HEK293 (cell line): ENCODE data around the gene DNAH7.

ENCODE experiments used
- CTCF ChIA-PET: fragments of 350-600 bp; formaldehyde crosslinking; extraction: SDS; loops from one replicate; lab custom pipeline; 2021; ENCODE audit warnings: antibody characterized with exemption; lab: Yijun Ruan, JAX
- POLR2A ChIA-PET: fragments of 300-600 bp; formaldehyde crosslinking; extraction: SDS; loops from one replicate; lab custom pipeline; 2020; ENCODE audit warnings: antibody characterized with exemption, inconsistent platforms; lab: Yijun Ruan, JAX
- H3K27ac ChIP-seq: fragments of 200-500 bp; sonication (Bioruptor generic); 2 replicates; pipeline ENCODE4 v1.5.1; 2014; ENCODE audit warnings: low read depth, low read length, control low read depth, inconsistent platforms; ENCODE audit errors: extremely low read depth
- H3K36me3 ChIP-seq, 2 experiments: fragments of 200-500 bp in 1 of 2; sonication (Bioruptor generic) in 1 of 2; 1 replicate in 1 of 2; 2 replicates in 1 of 2; pipeline ENCODE4 v1.5.1; 2014 to 2017; ENCODE audit warnings: inconsistent platforms in 2 of 2, low read length in 2 of 2; ENCODE audit not compliant: control insufficient read depth in 2 of 2, insufficient read depth in 1 of 2
- H3K4me1 ChIP-seq: fragments of 200-500 bp; sonication (Bioruptor generic); 2 replicates; pipeline ENCODE4 v1.5.1; 2014; ENCODE audit warnings: mild to moderate bottlenecking, low read length, inconsistent platforms; ENCODE audit not compliant: control insufficient read depth, insufficient read depth
- H3K4me3 ChIP-seq: 2 replicates; pipeline ENCODE4 v1.5.1; 2011; ENCODE audit warnings: low read depth, mild to moderate bottlenecking, control low read depth, low read length, moderate library complexity
- H3K9me3 ChIP-seq: fragments of 200-500 bp; sonication (Bioruptor generic); 2 replicates; pipeline ENCODE4 v1.5.1; 2014; ENCODE audit warnings: low read depth, low read length, inconsistent platforms; ENCODE audit not compliant: control insufficient read depth, insufficient read depth
- GLIS2 ChIP-seq: fragments of 450-650 bp; formaldehyde crosslinking; IDR thresholded peaks from 2 replicates; pipeline ENCODE4 v1.5.1; 2016; ENCODE audit warnings: missing biosample characterization, missing genetic modification characterization
- IKZF3 ChIP-seq: fragments of 450-650 bp; IDR thresholded peaks from 2 replicates; pipeline ENCODE4 v1.5.0; 2018; ENCODE audit warnings: missing biosample characterization, mild to moderate bottlenecking, missing genetic modification characterization, moderate library complexity
- KLF7 ChIP-seq: fragments of 450-650 bp; formaldehyde crosslinking; IDR thresholded peaks from 2 replicates; pipeline ENCODE4 v1.5.1; 2016; ENCODE audit warnings: missing biosample characterization, missing genetic modification characterization, borderline replicate concordance
- MEIS1 ChIP-seq: sonication (generic); formaldehyde crosslinking; IDR thresholded peaks from 2 replicates; pipeline ENCODE4 v1.8.1; 2022; ENCODE audit warnings: missing genetic modification reagents, mild to moderate bottlenecking, borderline replicate concordance
- RBAK ChIP-seq: fragments of 450-650 bp; formaldehyde crosslinking; IDR thresholded peaks from 2 replicates; pipeline ENCODE4 v1.5.1; 2016; ENCODE audit warnings: missing biosample characterization, missing genetic modification characterization
- ZFP41 ChIP-seq: fragments of 450-650 bp; formaldehyde crosslinking; IDR thresholded peaks from 2 replicates; pipeline ENCODE4 v1.5.1; 2016; ENCODE audit warnings: missing biosample characterization, missing genetic modification characterization, borderline replicate concordance
- ZNF133 ChIP-seq: fragments of 450-650 bp; formaldehyde crosslinking; IDR thresholded peaks from 2 replicates; pipeline ENCODE4 v1.5.1; 2016; ENCODE audit warnings: missing biosample characterization, missing genetic modification characterization
- ZNF140 ChIP-seq: fragments of 450-650 bp; formaldehyde crosslinking; IDR thresholded peaks from 2 replicates; pipeline ENCODE4 v1.5.1; 2016; ENCODE audit warnings: missing biosample characterization, missing genetic modification characterization
- ZNF19 ChIP-seq: fragments of 450-650 bp; formaldehyde crosslinking; IDR thresholded peaks from 2 replicates; pipeline ENCODE4; 2016; ENCODE audit warnings: missing biosample characterization, missing genetic modification characterization, low read depth
- ZNF514 ChIP-seq: fragments of 450-650 bp; formaldehyde crosslinking; IDR thresholded peaks from 2 replicates; pipeline ENCODE4 v1.5.1; 2016; ENCODE audit warnings: missing biosample characterization, missing genetic modification characterization
- ZNF561 ChIP-seq: fragments of 450-650 bp; IDR thresholded peaks from 2 replicates; pipeline ENCODE4 v1.5.1; 2018; ENCODE audit warnings: missing biosample characterization, missing genetic modification characterization, borderline replicate concordance
- ZNF571 ChIP-seq: fragments of 450-650 bp; formaldehyde crosslinking; IDR thresholded peaks from 2 replicates; pipeline ENCODE4 v1.5.0; 2017; ENCODE audit warnings: missing biosample characterization, missing genetic modification characterization
- ZNF596 ChIP-seq: fragments of 450-650 bp; IDR thresholded peaks from 2 replicates; pipeline ENCODE4 v1.5.0; 2018; ENCODE audit warnings: missing biosample characterization, mild to moderate bottlenecking, missing genetic modification characterization, moderate library complexity
- ZNF623 ChIP-seq: fragments of 450-650 bp; formaldehyde crosslinking; IDR thresholded peaks from 2 replicates; pipeline ENCODE4 v1.5.1; 2016; ENCODE audit warnings: missing biosample characterization, missing genetic modification characterization
- ZNF629 ChIP-seq: fragments of 450-650 bp; formaldehyde crosslinking; IDR thresholded peaks from 2 replicates; pipeline ENCODE4 v1.5.1; 2017; ENCODE audit warnings: missing biosample characterization, missing genetic modification characterization
- ZSCAN30 ChIP-seq: fragments of 450-650 bp; IDR thresholded peaks from 2 replicates; pipeline ENCODE4 v1.5.1; 2018; ENCODE audit warnings: missing biosample characterization, mild to moderate bottlenecking, missing genetic modification characterization, moderate library complexity
- TF ChIP-seq, protein P1 (sequence below): fragments of 450-650 bp; formaldehyde crosslinking; IDR thresholded peaks from 2 replicates; pipeline ENCODE4 v1.5.1; 2016; ENCODE audit warnings: missing biosample characterization, missing genetic modification characterization, borderline replicate concordance
- TF ChIP-seq, protein P2 (sequence below): fragments of 450-650 bp; formaldehyde crosslinking; IDR thresholded peaks from 2 replicates; pipeline ENCODE4 v1.5.1; 2017; ENCODE audit warnings: missing biosample characterization, missing genetic modification characterization
- TF ChIP-seq, protein P3 (sequence below): fragments of 450-650 bp; formaldehyde crosslinking; IDR thresholded peaks from 2 replicates; pipeline ENCODE4 v1.5.1; 2016; ENCODE audit warnings: missing biosample characterization, missing genetic modification characterization
- TF ChIP-seq, protein P4 (sequence below): fragments of 450-650 bp; formaldehyde crosslinking; IDR thresholded peaks from 2 replicates; pipeline ENCODE4 v1.5.1; 2017; ENCODE audit warnings: missing biosample characterization, missing genetic modification characterization
- TF ChIP-seq, protein P5 (sequence below): fragments of 450-650 bp; formaldehyde crosslinking; conservative IDR thresholded peaks from 2 replicates; pipeline ENCODE4 v1.5.1; 2016; ENCODE audit warnings: low read depth, missing biosample characterization, missing genetic modification characterization

The DNAH7 gene

DNA sequence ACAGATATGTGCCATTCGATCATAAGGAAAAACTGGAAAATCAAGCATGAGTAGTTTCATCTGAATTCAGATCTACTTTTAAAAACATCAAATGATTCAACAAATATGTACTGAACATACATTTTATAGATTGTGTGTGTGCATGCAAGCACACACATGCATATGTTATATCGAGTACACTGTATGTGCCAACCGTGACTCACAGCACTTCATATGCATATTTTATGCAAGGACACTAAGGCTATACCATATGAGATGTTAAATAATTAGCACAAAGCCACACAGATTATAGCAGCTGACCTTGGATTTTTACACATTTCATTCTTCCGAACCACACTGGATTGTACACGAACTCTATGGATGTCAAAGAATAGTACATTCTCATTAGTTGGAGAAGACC is 161.2 kb downstream of the DNAH7 start:
- H3K27ac ChIP-seq = no peak overlapping the region
- H3K36me3 ChIP-seq = no peaks in the 10 kb centered on the region
- CTCF ChIA-PET = no interaction called here
- no peak for TF ChIP-seq ZSCAN30
- no peak for TF ChIP-seq ZNF561 (tag by site-specific recombination)
- TF ChIP-seq ZNF19 (tag by site-specific recombination) = no peak
- TF ChIP-seq ZNF571 = no peak
- TF ChIP-seq RBAK (tag by site-specific recombination) = no peak
- TF ChIP-seq, protein P1, sequence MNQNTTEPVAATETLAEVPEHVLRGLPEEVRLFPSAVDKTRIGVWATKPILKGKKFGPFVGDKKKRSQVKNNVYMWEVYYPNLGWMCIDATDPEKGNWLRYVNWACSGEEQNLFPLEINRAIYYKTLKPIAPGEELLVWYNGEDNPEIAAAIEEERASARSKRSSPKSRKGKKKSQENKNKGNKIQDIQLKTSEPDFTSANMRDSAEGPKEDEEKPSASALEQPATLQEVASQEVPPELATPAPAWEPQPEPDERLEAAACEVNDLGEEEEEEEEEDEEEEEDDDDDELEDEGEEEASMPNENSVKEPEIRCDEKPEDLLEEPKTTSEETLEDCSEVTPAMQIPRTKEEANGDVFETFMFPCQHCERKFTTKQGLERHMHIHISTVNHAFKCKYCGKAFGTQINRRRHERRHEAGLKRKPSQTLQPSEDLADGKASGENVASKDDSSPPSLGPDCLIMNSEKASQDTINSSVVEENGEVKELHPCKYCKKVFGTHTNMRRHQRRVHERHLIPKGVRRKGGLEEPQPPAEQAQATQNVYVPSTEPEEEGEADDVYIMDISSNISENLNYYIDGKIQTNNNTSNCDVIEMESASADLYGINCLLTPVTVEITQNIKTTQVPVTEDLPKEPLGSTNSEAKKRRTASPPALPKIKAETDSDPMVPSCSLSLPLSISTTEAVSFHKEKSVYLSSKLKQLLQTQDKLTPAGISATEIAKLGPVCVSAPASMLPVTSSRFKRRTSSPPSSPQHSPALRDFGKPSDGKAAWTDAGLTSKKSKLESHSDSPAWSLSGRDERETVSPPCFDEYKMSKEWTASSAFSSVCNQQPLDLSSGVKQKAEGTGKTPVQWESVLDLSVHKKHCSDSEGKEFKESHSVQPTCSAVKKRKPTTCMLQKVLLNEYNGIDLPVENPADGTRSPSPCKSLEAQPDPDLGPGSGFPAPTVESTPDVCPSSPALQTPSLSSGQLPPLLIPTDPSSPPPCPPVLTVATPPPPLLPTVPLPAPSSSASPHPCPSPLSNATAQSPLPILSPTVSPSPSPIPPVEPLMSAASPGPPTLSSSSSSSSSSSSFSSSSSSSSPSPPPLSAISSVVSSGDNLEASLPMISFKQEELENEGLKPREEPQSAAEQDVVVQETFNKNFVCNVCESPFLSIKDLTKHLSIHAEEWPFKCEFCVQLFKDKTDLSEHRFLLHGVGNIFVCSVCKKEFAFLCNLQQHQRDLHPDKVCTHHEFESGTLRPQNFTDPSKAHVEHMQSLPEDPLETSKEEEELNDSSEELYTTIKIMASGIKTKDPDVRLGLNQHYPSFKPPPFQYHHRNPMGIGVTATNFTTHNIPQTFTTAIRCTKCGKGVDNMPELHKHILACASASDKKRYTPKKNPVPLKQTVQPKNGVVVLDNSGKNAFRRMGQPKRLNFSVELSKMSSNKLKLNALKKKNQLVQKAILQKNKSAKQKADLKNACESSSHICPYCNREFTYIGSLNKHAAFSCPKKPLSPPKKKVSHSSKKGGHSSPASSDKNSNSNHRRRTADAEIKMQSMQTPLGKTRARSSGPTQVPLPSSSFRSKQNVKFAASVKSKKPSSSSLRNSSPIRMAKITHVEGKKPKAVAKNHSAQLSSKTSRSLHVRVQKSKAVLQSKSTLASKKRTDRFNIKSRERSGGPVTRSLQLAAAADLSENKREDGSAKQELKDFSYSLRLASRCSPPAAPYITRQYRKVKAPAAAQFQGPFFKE (tag by site-specific recombination) = no peak
- TF ChIP-seq, protein P2, sequence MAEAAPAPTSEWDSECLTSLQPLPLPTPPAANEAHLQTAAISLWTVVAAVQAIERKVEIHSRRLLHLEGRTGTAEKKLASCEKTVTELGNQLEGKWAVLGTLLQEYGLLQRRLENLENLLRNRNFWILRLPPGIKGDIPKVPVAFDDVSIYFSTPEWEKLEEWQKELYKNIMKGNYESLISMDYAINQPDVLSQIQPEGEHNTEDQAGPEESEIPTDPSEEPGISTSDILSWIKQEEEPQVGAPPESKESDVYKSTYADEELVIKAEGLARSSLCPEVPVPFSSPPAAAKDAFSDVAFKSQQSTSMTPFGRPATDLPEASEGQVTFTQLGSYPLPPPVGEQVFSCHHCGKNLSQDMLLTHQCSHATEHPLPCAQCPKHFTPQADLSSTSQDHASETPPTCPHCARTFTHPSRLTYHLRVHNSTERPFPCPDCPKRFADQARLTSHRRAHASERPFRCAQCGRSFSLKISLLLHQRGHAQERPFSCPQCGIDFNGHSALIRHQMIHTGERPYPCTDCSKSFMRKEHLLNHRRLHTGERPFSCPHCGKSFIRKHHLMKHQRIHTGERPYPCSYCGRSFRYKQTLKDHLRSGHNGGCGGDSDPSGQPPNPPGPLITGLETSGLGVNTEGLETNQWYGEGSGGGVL (tag by site-specific recombination) = no peak
- TF ChIP-seq MEIS1 (CRISPR knock-in tag) = no peak
- TF ChIP-seq GLIS2 = no peak
- TF ChIP-seq ZNF133 (tag by site-specific recombination) = no peak
- TF ChIP-seq, protein P3, sequence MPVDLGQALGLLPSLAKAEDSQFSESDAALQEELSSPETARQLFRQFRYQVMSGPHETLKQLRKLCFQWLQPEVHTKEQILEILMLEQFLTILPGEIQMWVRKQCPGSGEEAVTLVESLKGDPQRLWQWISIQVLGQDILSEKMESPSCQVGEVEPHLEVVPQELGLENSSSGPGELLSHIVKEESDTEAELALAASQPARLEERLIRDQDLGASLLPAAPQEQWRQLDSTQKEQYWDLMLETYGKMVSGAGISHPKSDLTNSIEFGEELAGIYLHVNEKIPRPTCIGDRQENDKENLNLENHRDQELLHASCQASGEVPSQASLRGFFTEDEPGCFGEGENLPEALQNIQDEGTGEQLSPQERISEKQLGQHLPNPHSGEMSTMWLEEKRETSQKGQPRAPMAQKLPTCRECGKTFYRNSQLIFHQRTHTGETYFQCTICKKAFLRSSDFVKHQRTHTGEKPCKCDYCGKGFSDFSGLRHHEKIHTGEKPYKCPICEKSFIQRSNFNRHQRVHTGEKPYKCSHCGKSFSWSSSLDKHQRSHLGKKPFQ = no peak
- TF ChIP-seq, protein P4, sequence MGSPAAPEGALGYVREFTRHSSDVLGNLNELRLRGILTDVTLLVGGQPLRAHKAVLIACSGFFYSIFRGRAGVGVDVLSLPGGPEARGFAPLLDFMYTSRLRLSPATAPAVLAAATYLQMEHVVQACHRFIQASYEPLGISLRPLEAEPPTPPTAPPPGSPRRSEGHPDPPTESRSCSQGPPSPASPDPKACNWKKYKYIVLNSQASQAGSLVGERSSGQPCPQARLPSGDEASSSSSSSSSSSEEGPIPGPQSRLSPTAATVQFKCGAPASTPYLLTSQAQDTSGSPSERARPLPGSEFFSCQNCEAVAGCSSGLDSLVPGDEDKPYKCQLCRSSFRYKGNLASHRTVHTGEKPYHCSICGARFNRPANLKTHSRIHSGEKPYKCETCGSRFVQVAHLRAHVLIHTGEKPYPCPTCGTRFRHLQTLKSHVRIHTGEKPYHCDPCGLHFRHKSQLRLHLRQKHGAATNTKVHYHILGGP = no peak
- no peak for TF ChIP-seq ZNF514
- H3K4me3 ChIP-seq = no peak overlapping the region
- no peaks in the 10 kb centered on the region for H3K4me1 ChIP-seq
- POLR2A ChIA-PET = no interaction called here
- H3K9me3 ChIP-seq = no peaks in the 10 kb centered on the region

DNA sequence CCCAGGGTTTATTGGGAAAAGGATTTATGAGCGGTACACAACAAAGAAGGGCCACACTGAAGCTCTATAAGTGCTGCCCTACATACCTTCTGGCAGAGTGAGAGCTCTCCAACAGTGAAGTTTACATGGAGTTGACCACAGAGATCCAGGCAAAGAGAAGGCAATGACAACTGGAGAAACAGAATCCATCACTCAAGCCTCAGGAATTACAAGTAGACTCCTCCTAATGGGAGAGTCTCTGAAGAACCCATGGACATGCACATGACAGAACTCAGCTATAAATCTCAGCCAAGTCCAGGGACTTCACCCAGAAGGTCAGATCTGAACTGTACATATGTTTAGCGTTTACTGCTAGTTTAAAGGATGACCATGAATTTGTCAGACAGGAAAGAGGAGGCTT is 164.7 kb downstream of the DNAH7 start:
- no peak overlapping the region for H3K4me3 ChIP-seq
- no peaks in the 10 kb centered on the region for H3K9me3 ChIP-seq
- H3K36me3 ChIP-seq = no peaks in the 10 kb centered on the region
- POLR2A ChIA-PET = no interaction called here
- CTCF ChIA-PET = no interaction called here
- H3K27ac ChIP-seq = no peak overlapping the region
- H3K4me1 ChIP-seq = no peaks in the 10 kb centered on the region
- no peak for TF ChIP-seq ZNF623
- TF ChIP-seq ZNF596 (tag by site-specific recombination) = no peak
- TF ChIP-seq, protein P5, sequence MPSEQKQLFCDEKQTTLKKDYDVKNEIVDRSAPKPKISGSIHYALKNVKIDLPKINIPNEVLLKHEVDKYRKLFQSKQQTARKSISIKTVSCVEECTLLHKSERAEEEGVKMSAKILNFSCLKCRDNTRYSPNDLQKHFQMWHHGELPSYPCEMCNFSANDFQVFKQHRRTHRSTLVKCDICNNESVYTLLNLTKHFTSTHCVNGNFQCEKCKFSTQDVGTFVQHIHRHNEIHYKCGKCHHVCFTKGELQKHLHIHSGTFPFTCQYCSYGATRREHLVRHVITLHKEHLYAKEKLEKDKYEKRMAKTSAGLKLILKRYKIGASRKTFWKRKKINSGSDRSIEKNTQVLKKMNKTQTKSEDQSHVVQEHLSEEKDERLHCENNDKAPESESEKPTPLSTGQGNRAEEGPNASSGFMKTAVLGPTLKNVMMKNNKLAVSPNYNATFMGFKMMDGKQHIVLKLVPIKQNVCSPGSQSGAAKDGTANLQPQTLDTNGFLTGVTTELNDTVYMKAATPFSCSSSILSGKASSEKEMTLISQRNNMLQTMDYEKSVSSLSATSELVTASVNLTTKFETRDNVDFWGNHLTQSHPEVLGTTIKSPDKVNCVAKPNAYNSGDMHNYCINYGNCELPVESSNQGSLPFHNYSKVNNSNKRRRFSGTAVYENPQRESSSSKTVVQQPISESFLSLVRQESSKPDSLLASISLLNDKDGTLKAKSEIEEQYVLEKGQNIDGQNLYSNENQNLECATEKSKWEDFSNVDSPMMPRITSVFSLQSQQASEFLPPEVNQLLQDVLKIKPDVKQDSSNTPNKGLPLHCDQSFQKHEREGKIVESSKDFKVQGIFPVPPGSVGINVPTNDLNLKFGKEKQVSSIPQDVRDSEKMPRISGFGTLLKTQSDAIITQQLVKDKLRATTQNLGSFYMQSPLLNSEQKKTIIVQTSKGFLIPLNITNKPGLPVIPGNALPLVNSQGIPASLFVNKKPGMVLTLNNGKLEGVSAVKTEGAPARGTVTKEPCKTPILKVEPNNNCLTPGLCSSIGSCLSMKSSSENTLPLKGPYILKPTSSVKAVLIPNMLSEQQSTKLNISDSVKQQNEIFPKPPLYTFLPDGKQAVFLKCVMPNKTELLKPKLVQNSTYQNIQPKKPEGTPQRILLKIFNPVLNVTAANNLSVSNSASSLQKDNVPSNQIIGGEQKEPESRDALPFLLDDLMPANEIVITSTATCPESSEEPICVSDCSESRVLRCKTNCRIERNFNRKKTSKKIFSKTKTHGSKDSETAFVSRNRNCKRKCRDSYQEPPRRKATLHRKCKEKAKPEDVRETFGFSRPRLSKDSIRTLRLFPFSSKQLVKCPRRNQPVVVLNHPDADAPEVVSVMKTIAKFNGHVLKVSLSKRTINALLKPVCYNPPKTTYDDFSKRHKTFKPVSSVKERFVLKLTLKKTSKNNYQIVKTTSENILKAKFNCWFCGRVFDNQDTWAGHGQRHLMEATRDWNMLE = no peak
- TF ChIP-seq KLF7 (tag by site-specific recombination) = no peak
- no peak for TF ChIP-seq RBAK (tag by site-specific recombination)
- no peak for TF ChIP-seq ZNF140
- TF ChIP-seq ZFP41 = no peak
- no peak for TF ChIP-seq IKZF3 (tag by site-specific recombination)
- no peak for TF ChIP-seq ZNF629 (tag by site-specific recombination)
